ENCODE measurements around the gene CXCR1.
"Not testable (repeated sequence)": the region's sequence is repeated elsewhere in the genome, so short reads cannot be mapped to it uniquely, and the experiment has no call there.

The CXCR1 gene

GRCh38 chr2:218125095-218125494, 41.7 kb downstream of the CXCR1 start:
- Histone ChIP-seq H3K27ac (peak overlapping the region; percentile 93), H3K36me3 (peaks cover 31% of the 10 kb centered on the region), H3K4me1 (ENCODE audit: control insufficient read depth in 1 of 2, insufficient read depth in 1 of 2, low read depth in 1 of 2, low read length in 1 of 2) (peaks cover 23 to 67% of the 10 kb centered on the region in 2 experiments), H3K27me3 (no peaks in the 10 kb centered on the region), H3K4me3 (ENCODE audit: low read depth in 1 of 2, low read length in 1 of 2) (peak overlapping the region; percentile 79 to 95), H3K9me3 (no peaks in the 10 kb centered on the region)
- no peak for TF ChIP-seq CTCF (IDR thresholded peaks at IDR 0.05)

GRCh38 chr2:218123986-218124385, 42.8 kb downstream of the CXCR1 start:
- H3K9me3 ChIP-seq: no peaks in the 10 kb centered on the region
- H3K4me3 ChIP-seq (ENCODE audit: low read depth in 1 of 2, low read length in 1 of 2): peak overlapping the region; percentile 79 to 95
- no peaks in the 10 kb centered on the region for H3K27me3 ChIP-seq
- peak overlapping the region; percentile 93 for H3K27ac ChIP-seq
- TF ChIP-seq CTCF (IDR thresholded peaks at IDR 0.05): no peak
- H3K4me1 ChIP-seq (ENCODE audit: control insufficient read depth in 1 of 2, insufficient read depth in 1 of 2, low read depth in 1 of 2, low read length in 1 of 2): peaks cover 15 to 56% of the 10 kb centered on the region in 2 experiments
- peaks cover 20% of the 10 kb centered on the region for H3K36me3 ChIP-seq

DNA sequence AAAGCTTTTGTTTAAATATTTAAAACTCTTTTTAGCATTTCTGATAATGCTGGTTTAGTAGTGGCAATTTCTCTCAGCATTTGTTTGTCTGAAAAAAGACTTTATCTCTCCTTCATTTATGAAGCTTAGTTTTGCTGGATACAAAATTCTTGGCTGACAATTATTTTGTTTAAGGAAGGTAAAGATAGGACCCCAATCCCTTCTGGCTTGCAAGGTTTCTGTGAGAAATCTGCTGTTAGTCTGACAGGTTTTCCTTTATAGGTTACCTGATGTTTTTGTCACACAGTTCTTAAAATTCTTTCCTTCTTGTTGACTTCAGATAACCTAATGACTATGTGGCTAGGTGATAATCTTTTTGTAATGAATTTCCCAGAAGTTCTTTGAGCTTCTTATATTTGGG, 44.5 kb downstream of the CXCR1 start:
- not testable (repeated sequence) for H3K27me3 ChIP-seq; H3K4me3 ChIP-seq (ENCODE audit: low read depth in 1 of 2, low read length in 1 of 2); H3K27ac ChIP-seq; H3K9me3 ChIP-seq; H3K36me3 ChIP-seq
- H3K4me1 ChIP-seq (ENCODE audit: control insufficient read depth in 1 of 2, insufficient read depth in 1 of 2, low read depth in 1 of 2, low read length in 1 of 2): peaks cover 15 to 39% of the 10 kb centered on the region in 2 experiments

GRCh38 chr2:218121789-218122188, 45.0 kb downstream of the CXCR1 start:
- peaks cover 15 to 34% of the 10 kb centered on the region in 2 experiments for H3K4me1 ChIP-seq (ENCODE audit: control insufficient read depth in 1 of 2, insufficient read depth in 1 of 2, low read depth in 1 of 2, low read length in 1 of 2)
- not testable (repeated sequence) for H3K27ac ChIP-seq; H3K9me3 ChIP-seq; H3K27me3 ChIP-seq; H3K36me3 ChIP-seq; H3K4me3 ChIP-seq (ENCODE audit: low read depth in 1 of 2, low read length in 1 of 2)
